ENCODE results near the gene CD6. TPM values are rescaled to one million over a fixed set of nuclear protein-coding genes. Genes with fewer than 3 reads are reported as not detected.

The CD6 gene
- total RNA-seq, 1 donor from 2014 or later = 0.22 TPM

GRCh38 chr11:60995798-60996197, 24.3 kb downstream of the CD6 start:
- no peak for ATAC-seq
- DNase-seq (ENCODE audit: missing footprints) = no peak
- intact Hi-C loops (cut with DNase I) = no loop called here

GRCh38 chr11:60996381-60997138, 25.1 kb downstream of the CD6 start:
- intact Hi-C loops (cut with DNase I) = no loop called here
- DNase-seq (ENCODE audit: missing footprints) (no peak), ATAC-seq (no peak)

- intact Hi-C loops (cut with DNase I) = no loop called here
- ATAC-seq (no peak), DNase-seq (ENCODE audit: missing footprints) (no peak)
Measured at GRCh38 chr11:61000426-61000825, 28.9 kb downstream of the CD6 start.

- no peak for ATAC-seq
- intact Hi-C loops (cut with DNase I) = no loop called here
- DNase-seq (ENCODE audit: missing footprints) = no peak
Measured at GRCh38 chr11:61001931-61002330, 30.5 kb downstream of the CD6 start.

- DNase-seq (ENCODE audit: missing footprints) = no peak
- ATAC-seq = no peak
- intact Hi-C loops (cut with DNase I) = no loop called here
Measured at GRCh38 chr11:61002598-61002997, 31.1 kb downstream of the CD6 start.

- intact Hi-C loops (cut with DNase I) = no loop called here
- no peak for DNase-seq (ENCODE audit: missing footprints)
Measured at GRCh38 chr11:61004180-61004611, 32.7 kb downstream of the CD6 start.

GRCh38 chr11:61004761-61005181, 33.3 kb downstream of the CD6 start:
- intact Hi-C loops (cut with DNase I) = no loop called here
- ATAC-seq = peak; percentile 24
- no peak for DNase-seq (ENCODE audit: missing footprints)

More at GRCh38 chr11:61004180-61004611, 32.7 kb downstream of the CD6 start:
- no peak for ATAC-seq

- intact Hi-C loops (cut with DNase I) = no loop called here
- no peak for DNase-seq (ENCODE audit: missing footprints)
- ATAC-seq = no peak
Measured at GRCh38 chr11:61007383-61007955, 36.0 kb downstream of the CD6 start.

GRCh38 chr11:61007956-61008896, 36.7 kb downstream of the CD6 start:
- DNase-seq (ENCODE audit: missing footprints) (no peak), ATAC-seq (no peak)

GRCh38 chr11:61008971-61009370, 37.5 kb downstream of the CD6 start:
- ATAC-seq = no peak
- intact Hi-C loops (cut with DNase I) = no loop called here
- no peak for DNase-seq (ENCODE audit: missing footprints)

More at GRCh38 chr11:61007956-61008896, 36.7 kb downstream of the CD6 start:
- intact Hi-C loops (cut with DNase I) = no loop called here

GRCh38 chr11:61009392-61010275, 38.2 kb downstream of the CD6 start:
- ATAC-seq (no peak), DNase-seq (ENCODE audit: missing footprints) (no peak)
- intact Hi-C loops (cut with DNase I) = no loop called here

- intact Hi-C loops (cut with DNase I) = no loop called here
- no peak for ATAC-seq
- no peak for DNase-seq (ENCODE audit: missing footprints)
Measured at GRCh38 chr11:61010466-61011228, 39.2 kb downstream of the CD6 start.

GRCh38 chr11:61011229-61011870, 39.9 kb downstream of the CD6 start:
- intact Hi-C loops (cut with DNase I) = no loop called here
- DNase-seq (ENCODE audit: missing footprints) = no peak
- ATAC-seq = no peak

GRCh38 chr11:61011950-61012736, 40.7 kb downstream of the CD6 start:
- intact Hi-C loops (cut with DNase I) = no loop called here
- ATAC-seq (peak; percentile 22), DNase-seq (ENCODE audit: missing footprints) (no peak)

GRCh38 chr11:61012737-61013215, 41.3 kb downstream of the CD6 start:
- intact Hi-C loops (cut with DNase I) = no loop called here
- DNase-seq (ENCODE audit: missing footprints) (no peak), ATAC-seq (no peak)

- intact Hi-C loops (cut with DNase I) = no loop called here
- no peak for ATAC-seq
- no peak for DNase-seq (ENCODE audit: missing footprints)
Measured at GRCh38 chr11:61018059-61018458, 46.6 kb downstream of the CD6 start.
